HEK293 (cell line): Measurements from ENCODE around the gene UFC1.

Source experiments
- ATF2 ChIP-seq: fragments of 450-650 bp; formaldehyde crosslinking; IDR thresholded peaks from 2 replicates; pipeline ENCODE4 v1.5.1; 2016; ENCODE audit warnings: missing biosample characterization, missing genetic modification characterization, low read depth
- BCL11B ChIP-seq: fragments of 450-650 bp; formaldehyde crosslinking; IDR thresholded peaks from 2 replicates; pipeline ENCODE4 v1.5.1; 2016; ENCODE audit warnings: low read depth, missing biosample characterization, missing genetic modification characterization
- BCL6B ChIP-seq: fragments of 450-650 bp; formaldehyde crosslinking; IDR thresholded peaks from 2 replicates; pipeline ENCODE4 v1.5.1; 2017; ENCODE audit warnings: missing biosample characterization, missing genetic modification characterization
- ELK4 ChIP-seq: IDR thresholded peaks from 2 replicates; pipeline ENCODE4 v1.6.1; 2011; ENCODE audit warnings: mild to moderate bottlenecking, low read depth, low read length, borderline replicate concordance
- HOXD13 ChIP-seq: sonication (generic); formaldehyde crosslinking; IDR thresholded peaks from 2 replicates; pipeline ENCODE4 v1.8.0; 2022; ENCODE audit warnings: missing genetic modification reagents, borderline replicate concordance
- IKZF3 ChIP-seq: fragments of 450-650 bp; IDR thresholded peaks from 2 replicates; pipeline ENCODE4 v1.5.0; 2018; ENCODE audit warnings: missing biosample characterization, mild to moderate bottlenecking, missing genetic modification characterization, moderate library complexity
- KLF1 ChIP-seq: fragments of 450-650 bp; formaldehyde crosslinking; IDR thresholded peaks from 2 replicates; pipeline ENCODE4 v1.5.1; 2016; ENCODE audit warnings: missing biosample characterization, missing genetic modification characterization
- KLF16 ChIP-seq: fragments of 450-650 bp; formaldehyde crosslinking; IDR thresholded peaks from 2 replicates; pipeline ENCODE4 v1.5.1; 2017; ENCODE audit warnings: missing biosample characterization, missing genetic modification characterization
- MEIS1 ChIP-seq: sonication (generic); formaldehyde crosslinking; IDR thresholded peaks from 2 replicates; pipeline ENCODE4 v1.8.1; 2022; ENCODE audit warnings: missing genetic modification reagents, mild to moderate bottlenecking, borderline replicate concordance
- MYNN ChIP-seq: fragments of 450-650 bp; formaldehyde crosslinking; IDR thresholded peaks from 2 replicates; pipeline ENCODE4 v1.5.1; 2016; ENCODE audit warnings: missing biosample characterization, missing genetic modification characterization, borderline replicate concordance
- SP2 ChIP-seq: fragments of 450-650 bp; formaldehyde crosslinking; IDR thresholded peaks from 2 replicates; pipeline ENCODE4 v1.5.1; 2016; ENCODE audit warnings: missing biosample characterization, missing genetic modification characterization
- WT1 ChIP-seq: fragments of 450-650 bp; formaldehyde crosslinking; IDR thresholded peaks from 2 replicates; pipeline ENCODE4 v1.5.1; 2016; ENCODE audit warnings: missing biosample characterization, missing genetic modification characterization
- ZBTB10 ChIP-seq: fragments of 450-650 bp; formaldehyde crosslinking; IDR thresholded peaks from 2 replicates; pipeline ENCODE4 v1.5.1; 2016; ENCODE audit warnings: missing biosample characterization, missing genetic modification characterization
- ZFP37 ChIP-seq: fragments of 450-650 bp; formaldehyde crosslinking; IDR thresholded peaks from 2 replicates; pipeline ENCODE4 v1.5.1; 2016; ENCODE audit warnings: missing biosample characterization, missing genetic modification characterization
- ZNF112 ChIP-seq: fragments of 450-650 bp; formaldehyde crosslinking; IDR thresholded peaks from 2 replicates; pipeline ENCODE4 v1.5.0; 2017; ENCODE audit warnings: missing biosample characterization, missing genetic modification characterization
- ZNF114 ChIP-seq: fragments of 450-650 bp; formaldehyde crosslinking; IDR thresholded peaks from 2 replicates; pipeline ENCODE4 v1.5.0; 2017; ENCODE audit warnings: missing biosample characterization, missing genetic modification characterization
- ZNF133 ChIP-seq: fragments of 450-650 bp; formaldehyde crosslinking; IDR thresholded peaks from 2 replicates; pipeline ENCODE4 v1.5.1; 2016; ENCODE audit warnings: missing biosample characterization, missing genetic modification characterization
- ZNF155 ChIP-seq: fragments of 450-650 bp; formaldehyde crosslinking; IDR thresholded peaks from 2 replicates; pipeline ENCODE4 v1.5.1; 2016; ENCODE audit warnings: missing biosample characterization, missing genetic modification characterization
- ZNF175 ChIP-seq: fragments of 450-650 bp; formaldehyde crosslinking; IDR thresholded peaks from 2 replicates; pipeline ENCODE4 v1.5.1; 2016; ENCODE audit warnings: missing biosample characterization, missing genetic modification characterization
- ZNF214 ChIP-seq: fragments of 450-650 bp; formaldehyde crosslinking; IDR thresholded peaks from 2 replicates; pipeline ENCODE4 v1.5.1; 2017; ENCODE audit warnings: missing biosample characterization, mild to moderate bottlenecking, missing genetic modification characterization, borderline replicate concordance
- ZNF221 ChIP-seq: fragments of 450-650 bp; formaldehyde crosslinking; IDR thresholded peaks from 2 replicates; pipeline ENCODE4 v1.5.1; 2017; ENCODE audit warnings: missing biosample characterization, missing genetic modification characterization, borderline replicate concordance
- ZNF274 ChIP-seq, 2 experiments: fragments of 200-500 bp in 1 of 2; fragments of 450-650 bp in 1 of 2; sonication (Bioruptor generic) in 1 of 2; formaldehyde crosslinking in 1 of 2; IDR thresholded peaks; 2 replicates each; pipeline versions ENCODE4 v1.5.1 to v1.6.1; 2014 to 2016; ENCODE audit warnings: borderline replicate concordance in 1 of 2, inconsistent platforms in 1 of 2, low read length in 1 of 2, missing biosample characterization in 1 of 2, missing genetic modification characterization in 1 of 2
- ZNF302 ChIP-seq: fragments of 450-650 bp; formaldehyde crosslinking; IDR thresholded peaks from 2 replicates; pipeline ENCODE4 v1.5.1; 2016; ENCODE audit warnings: missing biosample characterization, missing genetic modification characterization, low read depth
- ZNF398 ChIP-seq: fragments of 450-650 bp; formaldehyde crosslinking; IDR thresholded peaks from 2 replicates; pipeline ENCODE4 v1.5.1; 2017; ENCODE audit warnings: missing biosample characterization, missing genetic modification characterization
- ZNF514 ChIP-seq: fragments of 450-650 bp; formaldehyde crosslinking; IDR thresholded peaks from 2 replicates; pipeline ENCODE4 v1.5.1; 2016; ENCODE audit warnings: missing biosample characterization, missing genetic modification characterization
- ZNF558 ChIP-seq: fragments of 450-650 bp; formaldehyde crosslinking; IDR thresholded peaks from 2 replicates; pipeline ENCODE4 v1.5.1; 2016; ENCODE audit warnings: missing biosample characterization, missing genetic modification characterization
- ZNF585B ChIP-seq: fragments of 450-650 bp; formaldehyde crosslinking; IDR thresholded peaks from 2 replicates; pipeline ENCODE4 v1.5.1; 2016; ENCODE audit warnings: missing biosample characterization, missing genetic modification characterization
- ZNF76 ChIP-seq: fragments of 450-650 bp; formaldehyde crosslinking; IDR thresholded peaks from 2 replicates; pipeline ENCODE4; 2016; ENCODE audit warnings: low read depth, missing biosample characterization, missing genetic modification characterization, borderline replicate concordance
- ZNF792 ChIP-seq: fragments of 450-650 bp; formaldehyde crosslinking; IDR thresholded peaks from 2 replicates; pipeline ENCODE4 v1.5.1; 2016; ENCODE audit warnings: missing biosample characterization, missing genetic modification characterization

Gene UFC1

GRCh38 chr1:161165742-161166668, 12.2 kb downstream of the UFC1 start, which contains the start of gene PPOX (continued):
- TF ChIP-seq BCL11B (tag by site-specific recombination) (peak; percentile 68), HOXD13 (no peak), KLF16 (tag by site-specific recombination) (peak; percentile 95), WT1 (peak; percentile 65), ZFP37 (tag by site-specific recombination) (no peak; the same call in 1 of the 2 replicates), ZNF133 (tag by site-specific recombination) (no peak), ZNF76 (tag by site-specific recombination) (peak; percentile 16; the same call in 1 of the 2 replicates), ZBTB10 (tag by site-specific recombination) (peak; percentile 74; the same call in 1 of the 2 replicates), ELK4 (no peak), KLF1 (tag by site-specific recombination) (peak; percentile 65), ZNF114 (tag by site-specific recombination) (no peak), ZNF155 (no peak), ZNF792 (tag by site-specific recombination) (no peak), BCL6B (tag by site-specific recombination) (no peak), IKZF3 (tag by site-specific recombination) (no peak), ZNF514 (tag by site-specific recombination) (no peak), SP2 (tag by site-specific recombination) (peak; percentile 98), MEIS1 (no peak), ZNF398 (no peak), MYNN (tag by site-specific recombination) (no peak), ZNF585B (no peak), ZNF302 (tag by site-specific recombination) (no peak), ZNF558 (tag by site-specific recombination) (no peak), ZNF221 (no peak), ZNF214 (no peak), ZNF175 (tag by site-specific recombination) (no peak), ZNF274 (IDR thresholded peaks at IDR 0.05; ENCODE audit: low read length) (no peak), ZNF274 (tag by site-specific recombination; IDR thresholded peaks at IDR 0.05; ENCODE audit: borderline replicate concordance) (no peak), ZNF112 (tag by site-specific recombination) (no peak), ATF2 (tag by site-specific recombination) (no peak)
